ENCODE results near the gene ZNF358. TPM values are rescaled to one million over a fixed set of nuclear protein-coding genes. Genes with fewer than 3 reads are reported as not detected.

The ZNF358 gene
- total RNA-seq, 1 experiment from 2014 or later: 30.2 TPM

DNA sequence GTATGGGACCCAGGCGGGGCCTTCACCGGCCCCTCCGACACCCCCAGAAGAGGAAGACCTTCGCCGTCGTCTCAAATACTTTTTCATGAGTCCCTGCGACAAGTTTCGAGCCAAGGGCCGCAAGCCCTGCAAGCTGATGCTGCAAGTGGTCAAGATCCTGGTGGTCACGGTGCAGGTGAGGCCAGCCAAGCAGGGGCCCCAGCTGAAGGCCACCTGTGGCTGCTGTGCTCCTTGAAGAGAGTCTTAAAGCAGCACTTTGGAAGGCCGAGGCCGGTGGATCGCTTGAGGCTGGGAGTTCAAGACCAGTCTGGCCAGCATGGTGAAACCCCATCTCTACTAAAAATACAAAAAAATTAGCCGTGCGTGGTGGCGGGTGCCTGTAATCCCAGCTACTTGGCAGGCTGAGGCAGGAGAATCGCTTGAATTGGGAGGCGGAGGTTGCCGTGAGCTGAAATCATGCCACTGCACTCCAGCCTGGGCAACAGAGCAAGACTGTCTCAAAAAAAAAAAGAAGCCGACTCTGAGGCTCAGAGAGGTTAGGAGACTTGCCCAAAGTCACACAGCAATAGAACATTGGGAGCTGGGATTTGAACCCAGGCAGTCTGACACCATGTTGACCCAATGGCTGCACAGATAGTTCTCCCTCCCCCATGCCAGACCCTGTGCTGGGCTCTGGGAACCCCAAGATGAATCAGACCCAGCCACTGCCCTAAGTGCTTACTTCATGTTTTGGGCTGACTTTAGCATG, 9.3 kb downstream of the ZNF358 start:
- no peaks in the 10 kb centered on the region for H3K27me3 ChIP-seq (ENCODE audit: control insufficient read depth, insufficient read depth, low read length)
- ChIA-PET POLR2A (no interaction called here), CTCF (no interaction called here)
- no peaks in the 10 kb centered on the region for H3K4me1 ChIP-seq (ENCODE audit: control insufficient read depth, insufficient read depth, low read length)
- H3K9me3 ChIP-seq (ENCODE audit: control insufficient read depth, insufficient read depth, low read depth, low read length): no peaks in the 10 kb centered on the region
- ATAC-seq (no peak), DNase-seq (ENCODE audit: low read depth, low spot score) (no peak)
- H3K27ac ChIP-seq (ENCODE audit: low read length): no peak overlapping the region
- TF ChIP-seq, protein P1, sequence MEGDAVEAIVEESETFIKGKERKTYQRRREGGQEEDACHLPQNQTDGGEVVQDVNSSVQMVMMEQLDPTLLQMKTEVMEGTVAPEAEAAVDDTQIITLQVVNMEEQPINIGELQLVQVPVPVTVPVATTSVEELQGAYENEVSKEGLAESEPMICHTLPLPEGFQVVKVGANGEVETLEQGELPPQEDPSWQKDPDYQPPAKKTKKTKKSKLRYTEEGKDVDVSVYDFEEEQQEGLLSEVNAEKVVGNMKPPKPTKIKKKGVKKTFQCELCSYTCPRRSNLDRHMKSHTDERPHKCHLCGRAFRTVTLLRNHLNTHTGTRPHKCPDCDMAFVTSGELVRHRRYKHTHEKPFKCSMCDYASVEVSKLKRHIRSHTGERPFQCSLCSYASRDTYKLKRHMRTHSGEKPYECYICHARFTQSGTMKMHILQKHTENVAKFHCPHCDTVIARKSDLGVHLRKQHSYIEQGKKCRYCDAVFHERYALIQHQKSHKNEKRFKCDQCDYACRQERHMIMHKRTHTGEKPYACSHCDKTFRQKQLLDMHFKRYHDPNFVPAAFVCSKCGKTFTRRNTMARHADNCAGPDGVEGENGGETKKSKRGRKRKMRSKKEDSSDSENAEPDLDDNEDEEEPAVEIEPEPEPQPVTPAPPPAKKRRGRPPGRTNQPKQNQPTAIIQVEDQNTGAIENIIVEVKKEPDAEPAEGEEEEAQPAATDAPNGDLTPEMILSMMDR (IDR thresholded peaks at IDR 0.05): no peak
- no TSS peak for BruUV-seq (replicated peaks)
- intact Hi-C loops (cut with micrococcal nuclease; ENCODE audit: unreplicated experiment) (no loop called here), in situ Hi-C loops (cut with HindIII; ENCODE audit: low pct_unique_long_range_greater_than_20kb, low sequenced_read_pairs) (no loop called here)
- no peak overlapping the region for H3K4me3 ChIP-seq (ENCODE audit: low read depth in 2 of 2, low read length in 2 of 2)
- no peaks in the 10 kb centered on the region; the same call in 1 of the 2 replicates for H3K36me3 ChIP-seq (ENCODE audit: control insufficient read depth, insufficient read depth, low read length)

DNA sequence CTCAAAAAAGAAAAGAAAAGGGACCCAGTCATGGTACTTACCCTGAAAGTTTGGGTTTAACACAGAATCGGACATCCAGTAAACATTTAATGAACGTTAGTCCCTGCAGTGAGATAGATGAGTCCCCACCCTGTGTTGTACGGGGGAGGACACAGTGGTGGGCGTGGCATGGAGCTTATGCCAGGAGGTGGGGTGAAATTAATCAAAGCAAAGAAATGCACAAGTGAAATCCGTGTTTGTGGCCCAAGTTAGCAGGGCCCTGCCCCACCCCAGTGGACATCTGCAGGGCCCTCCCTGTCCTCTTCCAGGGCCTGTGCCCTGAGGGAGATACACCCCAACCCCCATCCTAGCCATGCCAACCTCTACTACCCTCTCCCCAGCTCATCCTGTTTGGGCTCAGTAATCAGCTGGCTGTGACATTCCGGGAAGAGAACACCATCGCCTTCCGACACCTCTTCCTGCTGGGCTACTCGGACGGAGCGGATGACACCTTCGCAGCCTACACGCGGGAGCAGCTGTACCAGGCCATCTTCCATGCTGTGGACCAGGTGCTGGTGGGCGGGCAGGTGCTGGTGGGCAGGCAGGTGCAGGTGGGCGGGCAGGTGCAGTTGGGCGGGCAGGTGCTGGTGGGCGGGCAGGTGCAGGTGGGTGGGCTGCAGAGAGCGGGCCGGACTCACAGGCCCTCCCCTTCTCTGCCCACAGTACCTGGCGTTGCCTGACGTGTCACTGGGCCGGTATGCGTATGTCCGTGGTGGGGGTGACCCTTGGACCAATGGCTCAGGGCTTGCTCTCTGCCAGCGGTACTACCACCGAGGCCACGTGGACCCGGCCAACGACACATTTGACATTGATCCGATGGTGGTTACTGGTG, 10.4 kb downstream of the ZNF358 start:
- ChIA-PET CTCF (no interaction called here), POLR2A (no interaction called here)
- no peaks in the 10 kb centered on the region for H3K9me3 ChIP-seq (ENCODE audit: control insufficient read depth, insufficient read depth, low read depth, low read length)
- H3K27me3 ChIP-seq (ENCODE audit: control insufficient read depth, insufficient read depth, low read length): no peaks in the 10 kb centered on the region
- no peaks in the 10 kb centered on the region; the same call in 1 of the 2 replicates for H3K36me3 ChIP-seq (ENCODE audit: control insufficient read depth, insufficient read depth, low read length)
- H3K4me1 ChIP-seq (ENCODE audit: control insufficient read depth, insufficient read depth, low read length): no peaks in the 10 kb centered on the region
- H3K27ac ChIP-seq (ENCODE audit: low read length): no peak overlapping the region
- TF ChIP-seq, protein P2, sequence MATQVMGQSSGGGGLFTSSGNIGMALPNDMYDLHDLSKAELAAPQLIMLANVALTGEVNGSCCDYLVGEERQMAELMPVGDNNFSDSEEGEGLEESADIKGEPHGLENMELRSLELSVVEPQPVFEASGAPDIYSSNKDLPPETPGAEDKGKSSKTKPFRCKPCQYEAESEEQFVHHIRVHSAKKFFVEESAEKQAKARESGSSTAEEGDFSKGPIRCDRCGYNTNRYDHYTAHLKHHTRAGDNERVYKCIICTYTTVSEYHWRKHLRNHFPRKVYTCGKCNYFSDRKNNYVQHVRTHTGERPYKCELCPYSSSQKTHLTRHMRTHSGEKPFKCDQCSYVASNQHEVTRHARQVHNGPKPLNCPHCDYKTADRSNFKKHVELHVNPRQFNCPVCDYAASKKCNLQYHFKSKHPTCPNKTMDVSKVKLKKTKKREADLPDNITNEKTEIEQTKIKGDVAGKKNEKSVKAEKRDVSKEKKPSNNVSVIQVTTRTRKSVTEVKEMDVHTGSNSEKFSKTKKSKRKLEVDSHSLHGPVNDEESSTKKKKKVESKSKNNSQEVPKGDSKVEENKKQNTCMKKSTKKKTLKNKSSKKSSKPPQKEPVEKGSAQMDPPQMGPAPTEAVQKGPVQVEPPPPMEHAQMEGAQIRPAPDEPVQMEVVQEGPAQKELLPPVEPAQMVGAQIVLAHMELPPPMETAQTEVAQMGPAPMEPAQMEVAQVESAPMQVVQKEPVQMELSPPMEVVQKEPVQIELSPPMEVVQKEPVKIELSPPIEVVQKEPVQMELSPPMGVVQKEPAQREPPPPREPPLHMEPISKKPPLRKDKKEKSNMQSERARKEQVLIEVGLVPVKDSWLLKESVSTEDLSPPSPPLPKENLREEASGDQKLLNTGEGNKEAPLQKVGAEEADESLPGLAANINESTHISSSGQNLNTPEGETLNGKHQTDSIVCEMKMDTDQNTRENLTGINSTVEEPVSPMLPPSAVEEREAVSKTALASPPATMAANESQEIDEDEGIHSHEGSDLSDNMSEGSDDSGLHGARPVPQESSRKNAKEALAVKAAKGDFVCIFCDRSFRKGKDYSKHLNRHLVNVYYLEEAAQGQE (IDR thresholded peaks at IDR 0.05; ENCODE audit: insufficient read depth in 1 of 2, low read depth in 2 of 2, low read length in 1 of 2): no peak
- TF ChIP-seq, protein P1 (IDR thresholded peaks at IDR 0.05): no peak
- TF ChIP-seq SIN3A (IDR thresholded peaks at IDR 0.05; ENCODE audit: borderline replicate concordance, insufficient read depth, low read depth, low read length) (no peak), TCF7L2 (IDR thresholded peaks at IDR 0.05; ENCODE audit: low read depth, low read length) (no peak), POLR2AphosphoS5 (IDR thresholded peaks at IDR 0.05; ENCODE audit: low read depth, low read length) (no peak)
- DNase-seq (ENCODE audit: low read depth, low spot score) (no peak), ATAC-seq (no peak)
- in situ Hi-C loops (cut with HindIII; ENCODE audit: low pct_unique_long_range_greater_than_20kb, low sequenced_read_pairs): no loop called here
- no TSS peak for BruUV-seq (replicated peaks)
- H3K4me3 ChIP-seq (ENCODE audit: low read depth in 2 of 2, low read length in 2 of 2): no peak overlapping the region
- intact Hi-C loops (cut with micrococcal nuclease; ENCODE audit: unreplicated experiment): no loop called here

Data from Panc1 (cell line).